ENCODE measurements around the gene SLC41A3.

SLC41A3 gene

GRCh38 chr3:126121074-126121473 lies 37.1 kb upstream of the SLC41A3 start:
- in situ Hi-C loops (cut with MboI; ENCODE audit: low sequenced_read_pairs, unreplicated experiment): no loop called here
- no peak for TF ChIP-seq CTCF (IDR thresholded peaks at IDR 0.05; ENCODE audit: borderline replicate concordance, control extremely low read depth, extremely low read depth, insufficient read depth, missing control alignments)
- no peak for DNase-seq (ENCODE audit: low spot score)

DNA sequence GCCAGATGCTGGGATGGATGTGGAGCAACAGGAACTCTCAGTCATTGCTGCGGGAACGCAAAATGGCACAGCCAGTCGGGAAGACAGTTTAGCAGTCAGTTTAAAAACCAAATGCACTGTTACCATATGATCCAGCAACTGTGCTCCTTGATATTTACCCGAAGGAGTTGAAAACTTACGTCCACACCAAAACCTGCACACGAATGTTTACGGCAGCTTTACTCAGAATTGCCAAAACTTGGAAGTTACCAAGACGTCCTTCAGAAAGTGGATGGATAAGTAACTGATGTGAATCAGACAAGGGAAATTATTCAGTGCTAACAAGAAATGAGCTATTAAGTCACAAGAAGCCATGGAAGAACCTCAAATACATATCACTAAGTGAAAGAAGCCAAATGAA lies 36.1 kb upstream of the SLC41A3 start:
- no peak for TF ChIP-seq CTCF (IDR thresholded peaks at IDR 0.05; ENCODE audit: borderline replicate concordance, control extremely low read depth, extremely low read depth, insufficient read depth, missing control alignments)
- in situ Hi-C loops (cut with MboI; ENCODE audit: low sequenced_read_pairs, unreplicated experiment): no loop called here
- no peak for DNase-seq (ENCODE audit: low spot score)

DNA sequence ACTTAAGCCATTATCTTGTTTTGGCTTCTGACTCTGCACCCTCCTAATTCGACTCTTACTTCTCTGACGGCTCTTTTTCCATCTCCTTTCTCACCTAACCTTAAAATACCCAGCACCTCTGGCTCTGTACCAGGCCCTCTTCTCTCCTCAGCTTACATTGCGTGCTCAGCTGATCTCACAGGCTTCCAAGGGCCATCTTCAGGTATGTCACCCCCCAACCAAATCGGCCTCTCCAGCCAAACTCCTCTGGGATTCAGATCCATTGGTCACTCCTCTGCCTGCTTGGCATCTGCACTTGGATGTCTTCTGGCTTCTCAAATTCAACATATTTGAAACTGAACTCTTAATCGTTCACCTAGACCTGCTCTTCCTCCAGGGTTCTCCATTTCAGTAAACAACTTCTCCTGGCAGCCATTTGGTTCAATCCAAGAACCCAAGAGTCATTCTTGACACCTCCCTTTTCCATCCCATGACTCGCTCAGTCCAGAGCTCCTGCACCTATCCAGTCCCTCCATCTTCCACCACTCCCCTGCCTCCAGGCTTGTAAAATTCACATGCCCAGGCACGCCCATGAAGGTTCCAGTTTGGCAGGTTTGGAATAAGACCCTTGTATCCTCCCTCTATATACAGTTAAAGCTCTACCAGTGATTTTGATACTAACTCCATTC lies 35.2 kb upstream of the SLC41A3 start:
- TF ChIP-seq CTCF (IDR thresholded peaks at IDR 0.05; ENCODE audit: borderline replicate concordance, control extremely low read depth, extremely low read depth, insufficient read depth, missing control alignments): no peak
- in situ Hi-C loops (cut with MboI; ENCODE audit: low sequenced_read_pairs, unreplicated experiment): no loop called here
- DNase-seq (ENCODE audit: low spot score): no peak

DNA sequence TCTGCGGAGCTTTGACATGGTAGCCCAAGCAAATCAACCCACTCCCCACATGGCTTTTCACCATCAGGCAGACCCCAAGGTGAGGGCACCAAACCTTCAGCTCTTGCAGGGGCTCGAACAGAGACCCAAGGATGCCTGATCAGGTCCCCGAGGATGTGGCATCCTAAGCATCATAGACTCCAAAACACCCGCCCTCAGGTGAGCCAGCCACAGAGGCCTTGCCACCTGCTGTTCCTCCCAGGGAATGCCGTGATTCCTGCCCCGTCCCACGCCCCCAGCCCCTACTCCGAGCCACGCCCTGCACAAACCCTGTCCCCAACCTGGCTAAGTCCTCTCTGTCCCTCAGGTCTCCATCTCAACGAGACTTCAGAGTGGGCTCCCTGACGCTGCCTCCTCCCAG lies 34.7 kb upstream of the SLC41A3 start:
- TF ChIP-seq CTCF (IDR thresholded peaks at IDR 0.05; ENCODE audit: borderline replicate concordance, control extremely low read depth, extremely low read depth, insufficient read depth, missing control alignments): no peak
- in situ Hi-C loops (cut with MboI; ENCODE audit: low sequenced_read_pairs, unreplicated experiment): no loop called here
- no peak for DNase-seq (ENCODE audit: low spot score)

- TF ChIP-seq CTCF (IDR thresholded peaks at IDR 0.05; ENCODE audit: borderline replicate concordance, control extremely low read depth, extremely low read depth, insufficient read depth, missing control alignments): no peak
- DNase-seq (ENCODE audit: low spot score): no peak
- in situ Hi-C loops (cut with MboI; ENCODE audit: low sequenced_read_pairs, unreplicated experiment): no loop called here
Measured at GRCh38 chr3:126117786-126118185, 33.9 kb upstream of the SLC41A3 start.

GRCh38 chr3:126117212-126117611 lies 33.3 kb upstream of the SLC41A3 start:
- TF ChIP-seq CTCF (IDR thresholded peaks at IDR 0.05; ENCODE audit: borderline replicate concordance, control extremely low read depth, extremely low read depth, insufficient read depth, missing control alignments): no peak
- no peak for DNase-seq (ENCODE audit: low spot score)
- in situ Hi-C loops (cut with MboI; ENCODE audit: low sequenced_read_pairs, unreplicated experiment): no loop called here

Data from GM13976 (cell line).